HEK293 (cell line): ENCODE results near the gene NINJ2.

ENCODE experiments used
- CTCF ChIA-PET: fragments of 350-600 bp; formaldehyde crosslinking; extraction: SDS; loops from one replicate; lab custom pipeline; 2021; ENCODE audit warnings: antibody characterized with exemption; lab: Yijun Ruan, JAX
- POLR2A ChIA-PET: fragments of 300-600 bp; formaldehyde crosslinking; extraction: SDS; loops from one replicate; lab custom pipeline; 2020; ENCODE audit warnings: antibody characterized with exemption, inconsistent platforms; lab: Yijun Ruan, JAX
- H3K27ac ChIP-seq: fragments of 200-500 bp; sonication (Bioruptor generic); 2 replicates; pipeline ENCODE4 v1.5.1; 2014; ENCODE audit warnings: low read depth, low read length, control low read depth, inconsistent platforms; ENCODE audit errors: extremely low read depth
- H3K36me3 ChIP-seq, 2 experiments: fragments of 200-500 bp in 1 of 2; sonication (Bioruptor generic) in 1 of 2; 1 replicate in 1 of 2; 2 replicates in 1 of 2; pipeline ENCODE4 v1.5.1; 2014 to 2017; ENCODE audit warnings: inconsistent platforms in 2 of 2, low read length in 2 of 2; ENCODE audit not compliant: control insufficient read depth in 2 of 2, insufficient read depth in 1 of 2
- H3K4me1 ChIP-seq: fragments of 200-500 bp; sonication (Bioruptor generic); 2 replicates; pipeline ENCODE4 v1.5.1; 2014; ENCODE audit warnings: mild to moderate bottlenecking, low read length, inconsistent platforms; ENCODE audit not compliant: control insufficient read depth, insufficient read depth
- H3K4me3 ChIP-seq: 2 replicates; pipeline ENCODE4 v1.5.1; 2011; ENCODE audit warnings: low read depth, mild to moderate bottlenecking, control low read depth, low read length, moderate library complexity
- H3K9me3 ChIP-seq: fragments of 200-500 bp; sonication (Bioruptor generic); 2 replicates; pipeline ENCODE4 v1.5.1; 2014; ENCODE audit warnings: low read depth, low read length, inconsistent platforms; ENCODE audit not compliant: control insufficient read depth, insufficient read depth
- FEZF1 ChIP-seq: fragments of 450-650 bp; formaldehyde crosslinking; IDR thresholded peaks from 2 replicates; pipeline ENCODE4 v1.5.1; 2016; ENCODE audit warnings: missing biosample characterization, missing genetic modification characterization
- IKZF3 ChIP-seq: fragments of 450-650 bp; IDR thresholded peaks from 2 replicates; pipeline ENCODE4 v1.5.0; 2018; ENCODE audit warnings: missing biosample characterization, mild to moderate bottlenecking, missing genetic modification characterization, moderate library complexity
- KLF9 ChIP-seq: fragments of 450-650 bp; formaldehyde crosslinking; IDR thresholded peaks from 2 replicates; pipeline ENCODE4 v1.5.1; 2016; ENCODE audit warnings: missing biosample characterization, missing genetic modification characterization, low read depth
- PRDM1 ChIP-seq: fragments of 450-650 bp; formaldehyde crosslinking; IDR thresholded peaks from 2 replicates; pipeline ENCODE4; 2016; ENCODE audit warnings: missing biosample characterization, missing genetic modification characterization
- YY1 ChIP-seq: fragments of 450-650 bp; formaldehyde crosslinking; IDR thresholded peaks from 2 replicates; pipeline ENCODE4 v1.5.1; 2018; ENCODE audit warnings: missing biosample characterization, missing genetic modification characterization
- ZBTB48 ChIP-seq: fragments of 450-650 bp; formaldehyde crosslinking; IDR thresholded peaks from 2 replicates; pipeline ENCODE4 v1.5.1; 2016; ENCODE audit warnings: missing biosample characterization, missing genetic modification characterization
- ZBTB8A ChIP-seq: fragments of 450-650 bp; formaldehyde crosslinking; IDR thresholded peaks from 2 replicates; pipeline ENCODE4 v1.5.1; 2016; ENCODE audit warnings: missing biosample characterization, missing genetic modification characterization
- ZFP3 ChIP-seq: fragments of 450-650 bp; formaldehyde crosslinking; IDR thresholded peaks from 2 replicates; pipeline ENCODE4 v1.5.1; 2016; ENCODE audit warnings: low read depth, missing biosample characterization, missing genetic modification characterization
- ZNF121 ChIP-seq: fragments of 450-650 bp; formaldehyde crosslinking; IDR thresholded peaks from 2 replicates; pipeline ENCODE4 v1.5.1; 2016; ENCODE audit warnings: missing biosample characterization, missing genetic modification characterization
- ZNF561 ChIP-seq: fragments of 450-650 bp; IDR thresholded peaks from 2 replicates; pipeline ENCODE4 v1.5.1; 2018; ENCODE audit warnings: missing biosample characterization, missing genetic modification characterization, borderline replicate concordance
- ZNF626 ChIP-seq: fragments of 450-650 bp; sonication (Bioruptor Pico); formaldehyde crosslinking; IDR thresholded peaks from 2 replicates; pipeline ENCODE4 v1.5.1; 2018; ENCODE audit warnings: missing biosample characterization, missing genetic modification characterization, inconsistent platforms
- ZNF660 ChIP-seq: fragments of 450-650 bp; IDR thresholded peaks from 2 replicates; pipeline ENCODE4 v1.5.1; 2018; ENCODE audit warnings: missing biosample characterization, mild to moderate bottlenecking, missing genetic modification characterization
- ZNF768 ChIP-seq: fragments of 450-650 bp; formaldehyde crosslinking; IDR thresholded peaks from 2 replicates; pipeline ENCODE4 v1.5.1; 2018; ENCODE audit warnings: missing biosample characterization, mild to moderate bottlenecking, missing genetic modification characterization
- ZNF791 ChIP-seq: fragments of 450-650 bp; formaldehyde crosslinking; IDR thresholded peaks from 2 replicates; pipeline ENCODE4 v1.5.1; 2016; ENCODE audit warnings: missing biosample characterization, missing genetic modification characterization
- ZSCAN30 ChIP-seq: fragments of 450-650 bp; IDR thresholded peaks from 2 replicates; pipeline ENCODE4 v1.5.1; 2018; ENCODE audit warnings: missing biosample characterization, mild to moderate bottlenecking, missing genetic modification characterization, moderate library complexity
- TF ChIP-seq, protein P1 (sequence below): fragments of 450-650 bp; IDR thresholded peaks from 2 replicates; pipeline ENCODE4 v1.5.1; 2018; ENCODE audit warnings: missing biosample characterization, missing genetic modification characterization
- TF ChIP-seq, protein P2 (sequence below): fragments of 450-650 bp; formaldehyde crosslinking; IDR thresholded peaks from 2 replicates; pipeline ENCODE4 v1.5.1; 2016; ENCODE audit warnings: missing biosample characterization, missing genetic modification characterization
- TF ChIP-seq, protein P3 (sequence below): fragments of 450-650 bp; formaldehyde crosslinking; IDR thresholded peaks from 2 replicates; pipeline ENCODE4 v1.5.1; 2017; ENCODE audit warnings: missing biosample characterization, missing genetic modification characterization

Gene NINJ2

GRCh38 chr12:572532-572899 lies 90.7 kb downstream of the NINJ2 start:
- ChIA-PET CTCF (interaction anchor here (0.7 to 3.9 kb wide), 2 partner anchors 26 to 243 kb away, joined by 3 to 39 read pairs; no protein-coding TSS in a partner anchor), POLR2A (interaction anchor here (1.1 kb wide), 1 partner anchor 178 kb away, joined by 3 read pairs; no protein-coding TSS in a partner anchor)
- Histone ChIP-seq H3K27ac (no peak overlapping the region), H3K4me1 (peaks cover 9% of the 10 kb centered on the region), H3K9me3 (no peaks in the 10 kb centered on the region), H3K4me3 (no peak overlapping the region), H3K36me3 (no peaks in the 10 kb centered on the region)
- TF ChIP-seq ZNF768 (tag by site-specific recombination), result peak; percentile 63; the same call in 1 of the 2 replicates
- TF ChIP-seq ZNF626 (tag by site-specific recombination), result no peak
- no peak for TF ChIP-seq KLF9 (tag by site-specific recombination)
- TF ChIP-seq, protein P1, sequence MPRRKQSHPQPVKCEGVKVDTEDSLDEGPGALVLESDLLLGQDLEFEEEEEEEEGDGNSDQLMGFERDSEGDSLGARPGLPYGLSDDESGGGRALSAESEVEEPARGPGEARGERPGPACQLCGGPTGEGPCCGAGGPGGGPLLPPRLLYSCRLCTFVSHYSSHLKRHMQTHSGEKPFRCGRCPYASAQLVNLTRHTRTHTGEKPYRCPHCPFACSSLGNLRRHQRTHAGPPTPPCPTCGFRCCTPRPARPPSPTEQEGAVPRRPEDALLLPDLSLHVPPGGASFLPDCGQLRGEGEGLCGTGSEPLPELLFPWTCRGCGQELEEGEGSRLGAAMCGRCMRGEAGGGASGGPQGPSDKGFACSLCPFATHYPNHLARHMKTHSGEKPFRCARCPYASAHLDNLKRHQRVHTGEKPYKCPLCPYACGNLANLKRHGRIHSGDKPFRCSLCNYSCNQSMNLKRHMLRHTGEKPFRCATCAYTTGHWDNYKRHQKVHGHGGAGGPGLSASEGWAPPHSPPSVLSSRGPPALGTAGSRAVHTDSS (tag by site-specific recombination), result no peak
- peak; percentile 57; the same call in 1 of the 2 replicates for TF ChIP-seq ZNF660 (tag by site-specific recombination)
- no peak for TF ChIP-seq ZSCAN30 (tag by site-specific recombination)
- TF ChIP-seq FEZF1 (tag by site-specific recombination), result no peak
- no peak for TF ChIP-seq ZNF791 (tag by site-specific recombination)
- TF ChIP-seq, protein P2, sequence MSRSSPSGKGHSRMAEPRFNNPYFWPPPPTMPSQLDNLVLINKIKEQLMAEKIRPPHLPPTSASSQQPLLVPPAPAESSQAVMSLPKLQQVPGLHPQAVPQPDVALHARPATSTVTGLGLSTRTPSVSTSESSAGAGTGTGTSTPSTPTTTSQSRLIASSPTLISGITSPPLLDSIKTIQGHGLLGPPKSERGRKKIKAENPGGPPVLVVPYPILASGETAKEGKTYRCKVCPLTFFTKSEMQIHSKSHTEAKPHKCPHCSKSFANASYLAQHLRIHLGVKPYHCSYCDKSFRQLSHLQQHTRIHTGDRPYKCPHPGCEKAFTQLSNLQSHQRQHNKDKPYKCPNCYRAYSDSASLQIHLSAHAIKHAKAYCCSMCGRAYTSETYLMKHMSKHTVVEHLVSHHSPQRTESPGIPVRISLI (tag by site-specific recombination), result 0 out of 2 replicates have a peak, but pooled peaks have one; percentile 21
- TF ChIP-seq, all 188 proteins: peak for 3

DNA sequence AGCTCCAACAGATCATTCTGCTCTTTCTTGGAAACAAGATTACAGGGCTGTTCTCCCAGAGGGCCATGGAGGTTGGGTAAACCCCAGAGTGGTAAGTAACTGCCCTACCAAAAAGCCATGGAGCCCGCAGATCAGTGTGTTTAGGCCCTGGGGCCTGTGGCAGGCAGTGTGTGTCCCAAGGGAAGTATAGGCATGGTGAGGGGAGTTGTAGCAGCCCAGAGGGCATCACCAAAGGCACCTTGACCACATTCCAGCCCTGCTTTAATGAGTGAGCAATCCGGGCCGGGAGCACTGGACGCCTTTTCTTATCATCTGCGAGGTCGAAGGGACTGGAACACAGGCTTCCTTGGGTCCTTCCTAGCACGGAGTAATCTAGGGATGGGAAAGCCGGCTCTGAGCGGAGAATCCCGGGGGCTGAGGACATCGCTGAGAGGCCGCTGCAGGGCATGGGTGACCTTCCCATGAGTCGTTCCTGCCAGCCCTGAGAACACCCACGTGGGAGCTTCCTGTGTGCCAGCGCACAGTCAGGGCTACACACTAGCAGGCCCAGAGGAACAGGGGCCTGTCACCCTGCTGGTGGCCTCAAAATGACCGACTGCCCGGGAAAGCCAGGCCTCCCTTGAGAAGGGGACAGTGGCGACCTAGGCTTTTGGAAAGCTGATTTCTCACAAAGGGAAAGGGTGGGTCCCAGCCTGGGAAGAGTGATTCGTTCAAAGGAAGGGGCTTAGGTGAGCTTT lies 91.3 kb downstream of the NINJ2 start:
- peaks cover 9% of the 10 kb centered on the region for H3K4me1 ChIP-seq
- H3K27ac ChIP-seq, result peak overlapping the region; percentile 47
- CTCF ChIA-PET, result interaction anchor here (0.6 to 3.9 kb wide), 9 partner anchors 24 to 660 kb away, joined by 3 to 39 read pairs (median 3); partner anchors contain the start of gene RAD52
- POLR2A ChIA-PET, result interaction anchor here (0.7 to 1.1 kb wide), 2 partner anchors 179 to 234 kb away, joined by 3 read pairs; no protein-coding TSS in a partner anchor
- TF ChIP-seq ZBTB48 (tag by site-specific recombination) (peak; percentile 0; the same call in 1 of the 2 replicates), ZBTB8A (tag by site-specific recombination) (0 out of 2 replicates have a peak, but pooled peaks have one; percentile 5), IKZF3 (tag by site-specific recombination) (peak; percentile 52; the same call in 1 of the 2 replicates), PRDM1 (peak; percentile 55), ZNF561 (no peak), ZFP3 (tag by site-specific recombination) (no peak), ZNF121 (tag by site-specific recombination) (no peak), YY1 (tag by site-specific recombination) (no peak)
- TF ChIP-seq, protein P3, sequence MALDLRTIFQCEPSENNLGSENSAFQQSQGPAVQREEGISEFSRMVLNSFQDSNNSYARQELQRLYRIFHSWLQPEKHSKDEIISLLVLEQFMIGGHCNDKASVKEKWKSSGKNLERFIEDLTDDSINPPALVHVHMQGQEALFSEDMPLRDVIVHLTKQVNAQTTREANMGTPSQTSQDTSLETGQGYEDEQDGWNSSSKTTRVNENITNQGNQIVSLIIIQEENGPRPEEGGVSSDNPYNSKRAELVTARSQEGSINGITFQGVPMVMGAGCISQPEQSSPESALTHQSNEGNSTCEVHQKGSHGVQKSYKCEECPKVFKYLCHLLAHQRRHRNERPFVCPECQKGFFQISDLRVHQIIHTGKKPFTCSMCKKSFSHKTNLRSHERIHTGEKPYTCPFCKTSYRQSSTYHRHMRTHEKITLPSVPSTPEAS (tag by site-specific recombination), result no peak
- H3K9me3 ChIP-seq, result no peaks in the 10 kb centered on the region
- no peak overlapping the region for H3K4me3 ChIP-seq
- H3K36me3 ChIP-seq, result no peaks in the 10 kb centered on the region
